SU-DHL-6 (cell line): ENCODE measurements around the gene C6orf47.

ENCODE experiments used
- CTCF ChIP-seq: fragments of 200-600 bp; sonication (generic); IDR thresholded peaks from one replicate; pipeline ENCODE4 v1.5.1; 2017; ENCODE audit warnings: antibody characterized with exemption, mild to moderate bottlenecking, low read length, moderate library complexity; ENCODE audit not compliant: insufficient read depth, poor library complexity, severe bottlenecking
- EZH2phosphoT487 ChIP-seq: fragments of 200-600 bp; sonication (generic), shearing (Covaris generic); conservative IDR thresholded peaks from 2 replicates; pipeline ENCODE4 v1.6.1; 2018; ENCODE audit warnings: mild to moderate bottlenecking, antibody characterized with exemption, low read length, moderate library complexity, mixed read lengths

- TF ChIP-seq CTCF (no peak), EZH2phosphoT487 (no peak)
Measured at GRCh38 chr6:31634969-31635575, 25.5 kb downstream of the C6orf47 start.
